ENCODE measurements around the gene COL28A1.

GRCh38 chr7:7496311-7496710 lies 39.4 kb downstream of the COL28A1 start:
- TF ChIP-seq, protein P1, sequence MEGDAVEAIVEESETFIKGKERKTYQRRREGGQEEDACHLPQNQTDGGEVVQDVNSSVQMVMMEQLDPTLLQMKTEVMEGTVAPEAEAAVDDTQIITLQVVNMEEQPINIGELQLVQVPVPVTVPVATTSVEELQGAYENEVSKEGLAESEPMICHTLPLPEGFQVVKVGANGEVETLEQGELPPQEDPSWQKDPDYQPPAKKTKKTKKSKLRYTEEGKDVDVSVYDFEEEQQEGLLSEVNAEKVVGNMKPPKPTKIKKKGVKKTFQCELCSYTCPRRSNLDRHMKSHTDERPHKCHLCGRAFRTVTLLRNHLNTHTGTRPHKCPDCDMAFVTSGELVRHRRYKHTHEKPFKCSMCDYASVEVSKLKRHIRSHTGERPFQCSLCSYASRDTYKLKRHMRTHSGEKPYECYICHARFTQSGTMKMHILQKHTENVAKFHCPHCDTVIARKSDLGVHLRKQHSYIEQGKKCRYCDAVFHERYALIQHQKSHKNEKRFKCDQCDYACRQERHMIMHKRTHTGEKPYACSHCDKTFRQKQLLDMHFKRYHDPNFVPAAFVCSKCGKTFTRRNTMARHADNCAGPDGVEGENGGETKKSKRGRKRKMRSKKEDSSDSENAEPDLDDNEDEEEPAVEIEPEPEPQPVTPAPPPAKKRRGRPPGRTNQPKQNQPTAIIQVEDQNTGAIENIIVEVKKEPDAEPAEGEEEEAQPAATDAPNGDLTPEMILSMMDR (IDR thresholded peaks at IDR 0.05): no peak
- no peak for TF ChIP-seq POLR2AphosphoS5 (IDR thresholded peaks at IDR 0.05)
